GM19463 (cell line): ENCODE data around the gene CCDC142.
A peak's percentile ranks its signal among the peaks of the same experiment; 100 is the strongest.

Source experiments
- ATAC-seq: cut with Tn5 transposase; IDR thresholded peaks from one replicate; pipeline ENCODE4 v1.9.1; 2021; ENCODE audit warnings: mild to moderate bottlenecking, moderate library complexity; ENCODE audit not compliant: unreplicated experiment

Gene CCDC142

GRCh38 chr2:74515271-74515980 is 32.6 kb upstream of the CCDC142 start:
- peak; percentile 16 for ATAC-seq

- ATAC-seq, result no peak
Measured at GRCh38 chr2:74514368-74515270, 31.8 kb upstream of the CCDC142 start, which contains the start of gene TLX2. Gene TLX2, plus strand, starts transcription at chr2:74514450. Its CDS starts 357 bp downstream, at chr2:74514807.

- ATAC-seq, result no peak
Measured at GRCh38 chr2:74513605-74514367, 31.0 kb upstream of the CCDC142 start.

- no peak for ATAC-seq
Measured at GRCh38 chr2:74512744-74513604, 30.2 kb upstream of the CCDC142 start.

GRCh38 chr2:74511104-74511989 is 28.5 kb upstream of the CCDC142 start:
- no peak for ATAC-seq

GRCh38 chr2:74510272-74510671 is 27.5 kb upstream of the CCDC142 start:
- no peak for ATAC-seq

- peak; percentile 1 for ATAC-seq
Measured at GRCh38 chr2:74507926-74508520, 25.2 kb upstream of the CCDC142 start.

GRCh38 chr2:74507145-74507925 is 24.5 kb upstream of the CCDC142 start, which contains the start of gene PCGF1:
Gene PCGF1, minus strand, starts transcription at chr2:74507695. Its CDS starts 27 bp downstream, at chr2:74507668.
- ATAC-seq, result peak; percentile 81

- no peak for ATAC-seq
Measured at GRCh38 chr2:74505448-74506246, 22.8 kb upstream of the CCDC142 start.

- no peak for ATAC-seq
Measured at GRCh38 chr2:74504591-74504990, 21.8 kb upstream of the CCDC142 start.

- no peak for ATAC-seq
Measured at GRCh38 chr2:74503506-74504475, 21.0 kb upstream of the CCDC142 start.

GRCh38 chr2:74502720-74503505 is 20.1 kb upstream of the CCDC142 start:
- peak; percentile 48 for ATAC-seq

- no peak for ATAC-seq
Measured at GRCh38 chr2:74502147-74502719, 19.4 kb upstream of the CCDC142 start.

- no peak for ATAC-seq
Measured at GRCh38 chr2:74501335-74502071, 18.7 kb upstream of the CCDC142 start.
